ENCODE measurements around the gene INPP5D. TPM values are rescaled to one million over a fixed set of nuclear protein-coding genes. Genes with fewer than 3 reads are reported as not detected.
A peak's percentile ranks its signal among the peaks of the same experiment; 100 is the strongest.

The INPP5D gene
- total RNA-seq, 1 donor from 2014 or later, result 18.3 TPM

- H3K27me3 Mint-ChIP-seq, result peaks cover 4% of the 10 kb centered on the region
- TF ChIP-seq, protein P1, sequence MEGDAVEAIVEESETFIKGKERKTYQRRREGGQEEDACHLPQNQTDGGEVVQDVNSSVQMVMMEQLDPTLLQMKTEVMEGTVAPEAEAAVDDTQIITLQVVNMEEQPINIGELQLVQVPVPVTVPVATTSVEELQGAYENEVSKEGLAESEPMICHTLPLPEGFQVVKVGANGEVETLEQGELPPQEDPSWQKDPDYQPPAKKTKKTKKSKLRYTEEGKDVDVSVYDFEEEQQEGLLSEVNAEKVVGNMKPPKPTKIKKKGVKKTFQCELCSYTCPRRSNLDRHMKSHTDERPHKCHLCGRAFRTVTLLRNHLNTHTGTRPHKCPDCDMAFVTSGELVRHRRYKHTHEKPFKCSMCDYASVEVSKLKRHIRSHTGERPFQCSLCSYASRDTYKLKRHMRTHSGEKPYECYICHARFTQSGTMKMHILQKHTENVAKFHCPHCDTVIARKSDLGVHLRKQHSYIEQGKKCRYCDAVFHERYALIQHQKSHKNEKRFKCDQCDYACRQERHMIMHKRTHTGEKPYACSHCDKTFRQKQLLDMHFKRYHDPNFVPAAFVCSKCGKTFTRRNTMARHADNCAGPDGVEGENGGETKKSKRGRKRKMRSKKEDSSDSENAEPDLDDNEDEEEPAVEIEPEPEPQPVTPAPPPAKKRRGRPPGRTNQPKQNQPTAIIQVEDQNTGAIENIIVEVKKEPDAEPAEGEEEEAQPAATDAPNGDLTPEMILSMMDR (conservative IDR thresholded peaks at IDR 0.05), result no peak
- H3K36me3 Mint-ChIP-seq, result peaks cover 3% of the 10 kb centered on the region
- DNase-seq (ENCODE audit: extremely low spot score, unreplicated experiment), result no peak
- H3K4me1 Mint-ChIP-seq (ENCODE audit: unreplicated experiment), result peaks cover 10% of the 10 kb centered on the region
- H3K9me3 Mint-ChIP-seq, result no peaks in the 10 kb centered on the region
- peak overlapping the region; percentile 34 for H3K4me3 Mint-ChIP-seq
- peak overlapping the region; percentile 63 for H3K27ac Mint-ChIP-seq
Measured at GRCh38 chr2:233209533-233210171, 149.5 kb downstream of the INPP5D start.

DNA sequence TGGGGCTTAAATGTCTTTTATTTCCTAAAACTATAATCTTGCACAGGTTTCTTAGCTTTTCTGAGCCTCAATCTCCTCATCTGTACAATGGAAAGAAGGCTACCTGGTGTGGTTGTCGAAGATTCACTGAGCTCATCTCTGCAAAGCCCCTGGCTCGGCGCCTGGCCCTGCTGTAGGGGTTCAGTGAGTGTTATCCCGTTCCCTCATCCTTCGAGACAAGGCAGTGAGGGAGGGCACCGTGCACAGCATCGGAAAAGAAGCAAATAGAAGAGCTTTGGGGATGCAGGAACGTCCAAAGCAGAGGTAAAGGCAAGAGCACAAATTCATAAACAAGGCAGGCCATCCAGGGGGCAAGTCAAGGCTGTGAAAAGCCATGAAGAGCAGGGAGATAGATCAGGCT is 150.1 kb downstream of the INPP5D start:
- Mint-ChIP-seq H3K36me3 (peaks cover 3% of the 10 kb centered on the region), H3K9me3 (no peaks in the 10 kb centered on the region), H3K4me1 (ENCODE audit: unreplicated experiment) (peaks cover 10% of the 10 kb centered on the region), H3K27me3 (peaks cover 4% of the 10 kb centered on the region), H3K27ac (no peak overlapping the region), H3K4me3 (no peak overlapping the region)
- DNase-seq (ENCODE audit: extremely low spot score, unreplicated experiment), result no peak
- TF ChIP-seq, protein P1 (conservative IDR thresholded peaks at IDR 0.05), result no peak

DNA sequence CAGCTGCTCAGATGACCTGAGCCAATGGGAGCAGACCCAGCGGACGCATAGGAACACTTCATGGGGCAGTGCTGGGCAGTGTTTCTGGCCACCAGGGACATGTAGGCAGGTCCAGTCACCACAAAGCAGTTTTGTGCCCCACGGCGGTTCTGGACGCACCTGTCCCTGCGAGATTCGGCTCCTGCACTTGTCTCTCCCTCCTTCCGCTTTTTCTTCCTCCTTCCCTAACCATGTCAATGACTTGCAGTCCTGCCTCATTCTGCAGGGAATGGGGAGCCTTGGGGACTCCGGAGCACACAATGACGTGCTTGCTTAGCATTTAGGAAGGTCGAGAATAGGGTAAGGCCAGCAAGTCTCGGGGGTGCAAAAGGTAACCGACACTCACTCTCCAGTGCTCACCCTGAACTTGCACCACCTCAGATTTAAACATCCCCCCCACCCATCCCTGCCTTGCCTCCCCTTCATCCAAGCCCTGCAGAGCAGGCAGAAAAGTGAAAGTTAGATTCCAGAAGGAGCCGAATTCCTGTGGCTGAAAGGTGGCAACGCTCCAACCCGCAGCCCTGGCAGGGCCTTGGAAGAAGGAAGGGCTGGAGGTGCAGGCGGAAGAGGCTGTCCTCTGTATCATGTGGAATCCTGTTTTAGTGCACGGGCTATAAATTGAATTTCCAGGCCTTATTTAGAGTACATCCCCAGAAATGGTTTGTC is 150.9 kb downstream of the INPP5D start:
- Mint-ChIP-seq H3K27ac (no peak overlapping the region), H3K36me3 (peaks cover 3% of the 10 kb centered on the region), H3K27me3 (peaks cover 4% of the 10 kb centered on the region), H3K4me3 (no peak overlapping the region), H3K9me3 (no peaks in the 10 kb centered on the region), H3K4me1 (ENCODE audit: unreplicated experiment) (peaks cover 10% of the 10 kb centered on the region)
- TF ChIP-seq, protein P1 (conservative IDR thresholded peaks at IDR 0.05), result no peak
- DNase-seq (ENCODE audit: extremely low spot score, unreplicated experiment), result no peak

GRCh38 chr2:233211548-233211895 is 151.4 kb downstream of the INPP5D start:
- H3K27ac Mint-ChIP-seq, result no peak overlapping the region
- no peak overlapping the region for H3K4me3 Mint-ChIP-seq
- H3K36me3 Mint-ChIP-seq, result peaks cover 3% of the 10 kb centered on the region
- H3K9me3 Mint-ChIP-seq, result no peaks in the 10 kb centered on the region
- DNase-seq (ENCODE audit: extremely low spot score, unreplicated experiment), result no peak
- H3K27me3 Mint-ChIP-seq, result peaks cover 4% of the 10 kb centered on the region
- TF ChIP-seq, protein P1 (conservative IDR thresholded peaks at IDR 0.05), result no peak
- peaks cover 10% of the 10 kb centered on the region for H3K4me1 Mint-ChIP-seq (ENCODE audit: unreplicated experiment)

DNA sequence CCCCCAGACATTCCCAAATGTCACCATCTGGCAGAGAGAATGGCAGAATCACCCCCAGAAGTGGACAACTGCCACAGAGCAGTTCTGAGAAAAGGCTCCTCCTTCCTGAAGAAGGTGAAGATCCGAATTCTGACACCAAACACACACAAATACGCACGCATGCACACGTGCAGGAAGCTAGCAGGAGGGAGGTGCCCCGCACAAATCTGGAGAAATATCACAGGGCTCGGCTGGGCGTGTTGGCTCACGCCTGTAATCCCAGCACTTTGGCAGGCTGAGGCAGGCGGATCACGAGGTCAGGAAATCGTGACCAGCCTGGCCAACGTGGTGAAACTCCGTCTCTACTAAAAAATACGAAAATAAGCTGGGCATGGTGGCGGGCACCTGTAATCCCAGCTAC is 152.9 kb downstream of the INPP5D start:
- DNase-seq (ENCODE audit: extremely low spot score, unreplicated experiment), result no peak
- Mint-ChIP-seq H3K27ac (no peak overlapping the region), H3K27me3 (peaks cover 4% of the 10 kb centered on the region), H3K4me3 (no peak overlapping the region), H3K36me3 (peaks cover 3% of the 10 kb centered on the region), H3K9me3 (no peaks in the 10 kb centered on the region), H3K4me1 (ENCODE audit: unreplicated experiment) (peaks cover 10% of the 10 kb centered on the region)
- TF ChIP-seq, protein P1 (conservative IDR thresholded peaks at IDR 0.05), result no peak
